GM19023 (cell line): ENCODE results near the gene BCL2L14.
A peak's percentile ranks its signal among the peaks of the same experiment; 100 is the strongest.

Experiments used
- ATAC-seq: cut with Tn5 transposase; IDR thresholded peaks from one replicate; pipeline ENCODE4 v1.9.1; 2021; ENCODE audit warnings: mild to moderate bottlenecking, moderate library complexity; ENCODE audit not compliant: unreplicated experiment

The BCL2L14 gene, protein sequence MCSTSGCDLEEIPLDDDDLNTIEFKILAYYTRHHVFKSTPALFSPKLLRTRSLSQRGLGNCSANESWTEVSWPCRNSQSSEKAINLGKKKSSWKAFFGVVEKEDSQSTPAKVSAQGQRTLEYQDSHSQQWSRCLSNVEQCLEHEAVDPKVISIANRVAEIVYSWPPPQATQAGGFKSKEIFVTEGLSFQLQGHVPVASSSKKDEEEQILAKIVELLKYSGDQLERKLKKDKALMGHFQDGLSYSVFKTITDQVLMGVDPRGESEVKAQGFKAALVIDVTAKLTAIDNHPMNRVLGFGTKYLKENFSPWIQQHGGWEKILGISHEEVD

DNA sequence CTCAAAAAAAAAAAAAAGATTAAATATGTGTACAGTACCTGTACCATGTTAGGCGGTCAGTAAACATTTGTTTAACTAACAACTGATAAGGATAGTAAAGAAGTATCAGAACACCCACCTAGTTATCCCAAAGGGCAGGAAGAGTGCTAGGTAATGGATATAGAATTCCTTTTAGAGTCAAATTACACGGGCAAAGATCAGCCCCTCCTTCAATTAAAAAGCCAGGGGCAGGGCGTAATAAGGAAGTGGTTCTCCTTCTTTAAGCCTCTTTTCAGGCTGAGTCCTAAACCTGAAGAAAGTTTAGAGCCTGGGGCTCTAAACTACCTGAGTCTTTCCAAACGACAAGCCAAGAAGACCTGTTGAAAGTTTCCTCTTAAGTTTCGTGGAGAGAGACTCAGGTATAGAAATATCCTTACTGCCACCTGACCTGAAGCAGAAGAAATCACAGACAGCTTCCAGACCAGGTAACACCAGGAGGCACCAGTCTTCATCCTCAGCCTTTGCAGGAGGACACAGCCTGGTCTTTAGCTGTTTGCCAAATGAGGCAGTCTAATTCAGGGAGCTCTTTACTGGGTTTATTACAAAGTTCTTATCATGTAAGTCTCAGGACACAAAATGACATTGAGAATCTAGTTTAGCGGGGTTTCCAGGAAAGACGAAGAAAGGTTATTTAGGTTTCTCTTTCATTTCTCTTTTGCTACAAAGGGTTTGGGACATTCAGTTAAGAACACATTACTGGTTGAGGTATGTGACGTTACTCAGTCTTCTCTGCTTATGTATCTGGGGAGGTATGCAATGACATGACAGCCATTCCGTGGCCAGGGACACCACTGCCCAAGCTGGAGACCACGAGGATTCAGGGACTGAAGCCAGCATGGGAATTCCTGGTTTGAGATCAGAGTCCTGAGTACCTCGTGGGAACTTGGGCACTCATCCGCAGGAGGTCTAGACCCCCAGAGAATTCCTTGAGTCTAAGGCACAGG, at the start of gene BCL2L14:
Gene BCL2L14 (plus strand): TSS at position 266 of the 983 bp plus-strand sequence. CDS start 8,367 bp downstream, outside the sequence.
- ATAC-seq = peak; percentile 42

DNA sequence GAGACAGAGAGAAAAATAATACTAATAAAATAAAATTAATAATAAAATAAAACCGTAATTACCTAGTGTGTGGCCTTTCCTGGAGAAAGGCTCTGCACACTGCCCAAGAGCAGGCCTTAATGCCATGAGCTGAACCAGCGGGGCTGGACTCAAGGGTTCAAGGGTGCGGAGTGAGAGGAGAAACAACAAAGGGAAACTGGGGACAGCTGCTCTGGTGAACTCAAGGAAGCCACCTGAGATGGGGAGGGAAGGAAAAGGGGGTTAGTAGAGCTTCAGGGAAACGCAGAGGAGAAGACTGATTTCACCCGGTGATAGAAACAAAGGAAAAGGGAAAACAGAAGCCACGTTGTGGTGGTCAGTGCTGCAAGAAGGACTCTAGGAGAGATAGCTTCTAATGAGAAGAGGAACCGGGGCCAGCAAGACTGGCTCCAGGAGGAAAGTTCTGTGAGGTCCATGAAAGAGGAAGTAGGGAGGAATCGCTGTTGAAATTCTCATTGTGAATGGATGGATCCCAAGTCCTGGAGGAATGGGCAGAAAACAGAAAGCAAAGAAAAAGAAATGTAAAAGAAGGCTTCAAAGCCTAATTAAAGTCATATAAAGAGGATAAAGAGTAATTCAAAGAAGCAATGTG, 48.3 kb upstream of the BCL2L14 start:
- no peak for ATAC-seq

DNA sequence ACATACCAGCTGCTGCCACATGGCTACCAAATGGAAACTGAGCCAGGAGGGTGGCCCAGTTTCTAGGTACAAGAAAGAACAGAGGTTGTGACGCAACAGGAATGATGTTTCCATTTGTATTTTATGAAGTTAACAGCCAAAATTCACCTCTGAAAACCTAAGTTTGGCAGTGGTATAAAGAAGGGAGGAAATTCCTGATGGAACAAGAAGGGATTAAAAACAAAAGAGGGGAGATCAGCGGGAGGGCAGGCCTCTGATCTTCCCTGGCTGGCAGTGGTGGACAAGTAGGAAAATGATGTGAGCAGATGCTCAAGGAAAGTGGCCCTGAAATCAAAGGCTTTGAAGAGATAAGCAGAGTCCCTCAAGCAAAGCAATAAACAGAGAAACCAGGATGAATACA, 47.3 kb upstream of the BCL2L14 start:
- ATAC-seq = no peak

DNA sequence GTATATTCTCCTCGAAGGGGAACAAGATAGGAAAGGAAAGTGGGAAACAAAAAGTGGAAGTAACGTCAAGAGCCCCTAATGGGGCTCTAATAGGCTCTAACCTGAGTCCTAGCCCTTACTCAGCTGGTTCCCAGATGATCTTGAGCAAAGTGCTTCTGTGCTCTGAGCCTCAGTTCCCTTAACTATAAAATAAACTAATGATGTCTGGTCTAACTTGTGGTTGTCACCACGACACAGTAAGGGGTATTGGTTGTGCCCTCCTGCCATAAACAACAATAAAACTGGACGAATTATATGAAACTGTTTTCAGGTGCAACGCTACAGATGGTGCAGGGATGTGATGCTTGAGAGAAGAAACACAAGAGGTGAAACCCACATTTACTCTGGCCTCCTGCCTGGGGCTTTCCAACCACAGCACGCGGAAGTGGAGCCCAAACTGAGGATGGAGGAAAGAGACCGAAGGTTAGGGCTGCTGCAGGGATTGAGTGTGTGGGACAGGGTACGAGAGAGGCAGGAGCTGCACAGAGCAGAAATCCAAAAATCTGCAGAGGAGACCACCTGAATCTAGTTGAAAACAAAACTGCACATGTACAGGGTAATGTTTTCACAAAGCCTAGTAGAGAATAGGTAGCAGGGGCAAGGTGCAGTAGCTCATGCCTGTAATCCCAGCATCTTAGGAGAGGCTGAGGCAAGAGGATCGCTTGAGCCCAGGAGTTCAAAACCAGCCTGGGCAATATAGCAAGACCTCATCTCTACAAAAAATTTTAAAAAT, 45.6 kb upstream of the BCL2L14 start:
- peak; percentile 90 for ATAC-seq

DNA sequence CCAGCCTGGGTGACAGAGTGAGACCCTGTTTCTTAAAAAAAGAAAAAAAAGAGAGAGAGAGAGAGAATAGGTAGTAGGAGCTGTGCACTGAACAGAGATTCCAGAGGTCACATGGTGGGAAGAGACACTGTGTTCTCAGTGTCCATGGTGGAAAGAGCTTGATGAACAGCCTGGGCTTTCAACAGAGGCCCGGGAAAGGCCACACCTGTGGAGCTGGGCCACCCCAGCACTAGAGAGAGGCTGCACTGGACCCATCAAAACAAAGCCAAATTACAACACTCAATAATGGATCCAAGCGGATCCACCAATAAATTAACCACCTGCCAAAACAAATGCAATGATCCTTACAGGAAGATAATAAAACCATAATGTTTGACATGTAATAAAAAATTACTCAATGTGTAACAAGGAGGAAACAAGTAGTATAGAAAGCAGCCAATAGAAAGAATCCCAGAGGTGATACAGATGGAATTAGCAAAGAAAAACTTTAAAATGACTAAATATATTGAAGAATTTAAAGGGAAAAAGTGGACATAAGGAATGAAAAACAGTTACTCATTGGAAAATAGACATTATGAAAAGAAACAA, 44.8 kb upstream of the BCL2L14 start:
- ATAC-seq = no peak

DNA sequence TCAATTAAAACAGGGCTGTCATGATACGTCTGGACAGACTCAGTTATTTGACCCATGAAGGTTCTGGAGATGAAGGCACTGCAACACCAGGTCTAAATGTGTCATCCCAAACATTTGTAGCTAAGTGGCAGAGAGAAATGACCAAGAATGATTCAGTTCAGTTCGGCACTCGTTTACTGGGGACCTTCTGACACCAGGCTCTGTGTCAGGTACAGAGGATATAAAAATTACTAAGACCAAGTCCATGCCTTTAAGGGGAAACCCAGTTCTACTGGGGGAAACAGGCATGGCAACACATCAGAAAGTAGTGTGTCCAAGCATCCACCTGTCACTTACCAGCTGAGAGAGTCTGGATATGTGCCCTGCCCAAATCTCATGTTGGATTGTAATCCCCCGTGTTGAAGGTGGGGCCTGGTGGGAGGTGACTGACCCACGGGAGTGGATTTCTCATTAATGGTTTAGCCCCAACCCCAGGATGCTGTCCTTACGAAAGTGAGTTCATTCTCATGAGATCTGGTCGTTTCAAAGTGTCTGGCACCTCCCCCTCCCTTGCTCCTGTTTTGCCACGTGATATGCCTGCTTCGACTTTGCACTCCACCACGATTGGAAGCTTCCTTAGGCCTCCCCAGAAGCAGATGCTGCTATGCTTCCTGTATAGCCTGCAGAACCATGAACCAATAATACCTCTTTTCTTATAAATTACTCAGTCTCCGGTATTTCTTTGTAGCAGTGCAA, 41.9 kb upstream of the BCL2L14 start:
- ATAC-seq = no peak

DNA sequence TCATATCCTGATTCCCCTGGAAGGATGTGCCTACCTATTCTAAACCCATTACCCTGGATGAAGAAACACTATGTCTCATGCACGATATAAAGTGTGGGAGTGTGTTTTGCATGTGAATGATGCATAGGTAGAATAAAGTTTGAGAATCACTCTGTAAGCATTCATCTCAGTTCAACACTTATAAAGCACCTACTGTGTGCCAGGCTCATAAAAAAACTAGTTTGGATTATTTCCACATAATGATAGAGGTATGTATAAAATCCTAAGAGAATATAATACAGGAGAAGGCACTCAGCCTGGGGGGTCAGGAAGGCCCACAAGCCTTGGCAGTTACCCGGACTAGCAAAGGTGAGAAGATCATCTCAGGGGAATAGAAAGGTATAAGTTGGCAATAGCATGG, 41.1 kb upstream of the BCL2L14 start:
- ATAC-seq = no peak

DNA sequence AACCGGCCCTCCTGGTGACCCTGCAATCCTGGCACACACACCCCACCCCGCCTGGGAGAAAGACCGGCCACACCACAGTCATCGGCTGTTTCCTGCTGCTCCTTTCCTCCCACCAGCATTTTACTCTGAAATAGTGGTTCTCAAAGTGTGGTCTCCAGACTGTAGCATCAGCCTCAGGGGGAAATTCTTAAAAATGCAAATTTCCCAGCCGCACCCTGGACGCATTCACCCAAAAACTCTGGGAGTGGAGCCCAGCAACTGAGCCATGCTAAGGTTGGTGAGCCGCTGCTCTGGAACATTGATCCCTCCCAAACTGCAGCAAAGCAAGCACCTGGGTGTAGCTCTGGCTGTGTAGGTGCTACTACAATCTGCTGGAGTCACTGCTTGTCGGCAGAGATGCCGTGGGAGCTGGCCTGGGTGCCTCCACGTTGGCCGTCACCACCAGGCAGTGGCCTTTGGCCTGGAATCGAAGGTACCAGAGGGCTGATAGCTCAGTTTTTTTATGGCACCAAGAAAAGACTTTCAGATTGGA, 38.4 kb upstream of the BCL2L14 start:
- no peak for ATAC-seq

DNA sequence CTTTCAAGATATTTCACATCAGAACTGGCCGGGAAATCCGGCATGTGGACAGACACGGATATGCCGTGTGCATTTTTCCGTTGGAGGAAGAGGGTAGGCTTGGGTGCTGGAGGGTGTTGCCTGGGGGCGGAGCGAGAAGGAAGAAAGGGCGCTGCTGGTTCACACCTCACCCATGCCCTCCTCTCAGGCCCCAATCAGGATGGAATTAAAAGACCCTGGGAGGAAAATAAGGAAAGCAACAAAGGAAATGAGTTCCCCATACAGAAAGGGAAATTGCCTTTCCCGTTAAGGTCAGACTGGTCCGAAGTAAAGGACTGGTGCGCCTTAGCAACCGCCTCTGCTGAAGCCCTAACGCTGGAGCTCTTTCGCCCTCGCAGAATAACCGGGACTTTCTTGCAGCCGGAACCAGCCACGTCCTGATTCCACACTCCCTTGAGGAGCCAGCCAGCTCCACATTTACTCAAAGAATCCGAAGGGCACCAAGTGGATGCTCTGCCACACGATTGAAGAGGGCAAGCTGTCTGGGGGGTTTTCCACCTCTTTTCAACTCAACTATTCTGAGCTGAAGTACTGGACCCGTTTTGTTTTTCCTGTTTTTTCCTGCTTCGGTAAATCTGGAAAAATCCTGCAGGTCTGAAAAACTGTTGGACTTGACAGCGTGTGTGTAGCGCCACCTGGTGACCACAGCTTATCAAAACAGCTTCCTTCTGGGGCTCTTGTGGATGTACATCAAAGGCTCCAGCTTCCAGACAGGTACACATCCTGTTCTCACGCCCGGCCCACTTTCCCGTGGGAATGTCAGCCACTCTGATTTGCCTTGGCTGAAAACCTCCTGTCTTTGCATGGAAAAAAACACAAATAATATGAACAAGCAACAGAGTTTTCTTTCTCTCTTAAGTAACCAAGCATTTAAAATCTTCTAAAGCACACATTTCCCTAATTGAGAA, 37.6 kb upstream of the BCL2L14 start:
- no peak for ATAC-seq

DNA sequence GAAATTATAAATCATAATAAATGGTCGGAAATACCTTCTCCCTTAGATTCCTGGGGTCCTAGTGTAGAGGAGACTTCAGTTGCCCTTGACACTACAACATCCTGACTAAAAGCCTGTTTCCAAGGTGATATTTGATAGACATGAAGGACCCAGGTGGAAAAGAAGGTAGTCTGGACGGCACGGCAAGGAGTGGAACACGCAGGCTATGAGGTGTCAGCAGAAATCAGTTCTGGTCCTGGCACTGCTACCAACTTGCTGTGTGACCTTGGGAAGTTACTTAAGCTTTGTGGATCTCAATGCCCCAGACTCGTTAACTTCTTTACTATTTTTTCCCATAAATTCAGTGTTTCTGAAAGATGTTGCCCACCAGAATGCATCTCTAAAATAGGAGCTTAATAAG, 36.9 kb upstream of the BCL2L14 start:
- no peak for ATAC-seq

DNA sequence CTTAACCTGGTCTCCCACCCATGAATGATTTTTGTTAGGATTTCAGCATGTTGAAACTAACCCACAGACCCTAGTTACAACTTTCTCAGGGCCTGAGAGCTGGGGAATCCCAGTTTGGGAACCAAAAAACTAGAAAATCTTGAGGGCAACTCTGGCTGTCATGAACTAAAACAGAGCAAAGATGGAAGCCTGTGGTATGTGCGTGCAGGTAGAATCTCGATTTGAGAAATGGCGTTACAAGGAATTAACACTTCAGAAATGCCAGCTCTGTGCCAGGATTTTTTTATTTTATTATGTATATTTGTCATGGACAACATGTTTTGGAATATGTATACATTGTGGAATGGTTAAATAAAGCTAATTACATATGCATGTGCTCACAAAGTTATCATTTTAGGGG, 36.4 kb upstream of the BCL2L14 start:
- no peak for ATAC-seq

DNA sequence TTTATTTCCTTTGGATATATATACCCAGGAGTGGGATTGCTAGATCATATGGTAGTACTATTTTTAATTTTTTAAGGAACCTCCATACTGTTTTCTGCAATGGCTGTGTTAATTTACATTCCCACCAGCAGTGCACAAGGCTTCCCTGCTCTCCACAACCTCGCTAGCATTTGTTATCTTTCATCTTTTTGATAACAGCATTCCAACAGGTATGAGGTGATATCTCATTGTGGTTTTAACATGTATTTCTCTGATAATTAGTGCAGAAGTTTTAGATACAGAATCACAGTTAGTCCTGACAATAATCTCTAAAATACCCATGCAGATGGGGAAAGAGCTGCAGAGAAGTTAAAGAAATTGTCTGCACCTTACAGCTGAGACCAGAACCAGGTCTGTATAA, 35.5 kb upstream of the BCL2L14 start:
- ATAC-seq = no peak

DNA sequence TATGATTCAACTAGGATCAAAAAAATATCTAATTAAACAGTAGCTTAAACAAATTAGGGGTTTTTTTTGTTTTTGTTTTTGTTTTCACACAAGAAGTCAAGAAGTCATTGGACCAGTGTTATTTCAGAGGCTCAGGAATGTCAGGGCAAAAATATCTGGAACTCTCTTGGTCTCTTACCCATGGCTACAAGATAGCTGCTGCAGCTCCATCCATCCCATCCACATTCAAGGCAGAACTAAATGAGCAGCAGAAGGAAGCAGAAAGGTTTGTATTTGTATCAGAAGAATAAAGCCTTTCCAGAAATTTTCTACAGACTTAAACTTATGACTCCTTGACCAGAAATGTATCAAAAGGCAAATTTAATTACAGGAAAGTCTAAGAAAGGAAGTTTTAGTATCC, 33.8 kb upstream of the BCL2L14 start:
- no peak for ATAC-seq

DNA sequence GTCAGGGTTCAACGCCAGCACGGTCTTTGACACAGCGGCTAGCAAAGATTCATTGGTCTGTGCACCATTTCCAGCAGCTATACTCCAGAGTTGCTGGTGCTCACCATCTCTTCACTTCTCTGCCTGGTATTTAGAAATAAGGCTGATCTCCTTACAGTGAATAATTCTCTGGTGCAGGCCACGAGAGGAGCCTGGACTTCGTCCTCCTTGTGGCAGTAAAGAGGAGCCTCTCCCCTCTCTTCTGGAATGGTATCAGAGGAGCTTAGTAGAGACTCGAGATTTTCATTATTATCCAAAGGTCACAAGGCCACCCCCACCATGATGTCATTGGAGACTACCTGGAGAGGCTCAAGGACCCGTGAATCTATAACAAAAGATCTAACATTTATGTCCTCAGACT, 30.8 kb upstream of the BCL2L14 start:
- ATAC-seq = no peak

DNA sequence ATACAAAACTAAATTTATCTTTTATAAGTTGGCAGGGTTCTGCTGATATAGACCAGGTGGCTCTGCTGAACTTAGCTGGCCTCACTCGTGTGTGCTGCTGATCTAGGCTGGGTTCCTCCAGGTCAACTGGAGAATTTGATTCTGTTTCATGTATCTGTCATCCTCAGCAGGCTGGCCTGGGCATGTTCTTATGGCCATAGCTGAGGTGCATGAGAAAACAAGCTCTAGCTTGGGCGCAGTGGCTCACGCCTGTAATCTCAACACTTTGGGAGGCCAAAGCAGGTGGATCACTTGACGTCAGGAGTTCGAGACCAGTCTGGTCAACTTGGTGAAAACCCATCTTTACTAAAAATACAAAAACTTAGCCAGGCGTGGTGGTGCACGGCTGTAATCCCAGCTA, 24.3 kb upstream of the BCL2L14 start:
- ATAC-seq = no peak

DNA sequence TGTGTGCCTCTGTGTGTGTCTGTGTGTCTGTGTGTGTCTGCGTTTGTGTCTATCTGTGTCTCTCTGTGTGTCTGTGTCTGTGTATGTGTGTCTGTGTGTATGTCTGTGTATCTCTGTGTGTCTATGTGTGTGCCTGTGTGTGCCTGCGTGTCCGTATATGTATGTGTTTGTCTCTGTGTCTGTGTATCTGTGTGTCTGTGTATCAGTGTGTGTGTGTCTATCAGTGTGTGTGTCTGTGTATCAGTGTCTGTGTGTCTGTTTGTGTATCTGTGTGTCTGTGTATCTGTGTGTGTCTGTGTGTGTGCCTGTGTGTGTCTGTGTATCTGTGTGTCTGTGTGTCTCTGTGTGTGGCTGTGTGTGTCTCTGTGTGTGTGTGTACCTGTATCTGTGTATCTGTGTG, 23.1 kb upstream of the BCL2L14 start:
- no peak for ATAC-seq

DNA sequence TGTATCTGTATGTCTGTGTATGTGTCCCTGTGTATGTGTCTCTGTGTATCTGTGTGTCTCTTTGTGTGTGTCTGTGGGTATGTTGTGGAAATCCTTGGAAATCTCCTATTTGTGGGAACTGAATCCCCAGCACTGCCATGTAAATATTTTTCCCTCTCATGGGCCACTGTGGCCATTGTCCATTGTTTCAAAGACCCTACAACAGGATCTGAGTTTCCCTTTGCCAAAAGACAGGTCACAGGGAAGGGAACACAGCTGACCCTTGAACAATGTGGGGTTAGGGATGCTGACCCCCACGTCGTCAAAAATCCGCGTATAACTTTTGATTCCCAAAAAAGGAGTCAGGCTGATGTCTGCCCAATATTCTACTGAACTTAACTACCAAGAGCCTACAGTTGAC, 22.5 kb upstream of the BCL2L14 start:
- ATAC-seq = no peak

DNA sequence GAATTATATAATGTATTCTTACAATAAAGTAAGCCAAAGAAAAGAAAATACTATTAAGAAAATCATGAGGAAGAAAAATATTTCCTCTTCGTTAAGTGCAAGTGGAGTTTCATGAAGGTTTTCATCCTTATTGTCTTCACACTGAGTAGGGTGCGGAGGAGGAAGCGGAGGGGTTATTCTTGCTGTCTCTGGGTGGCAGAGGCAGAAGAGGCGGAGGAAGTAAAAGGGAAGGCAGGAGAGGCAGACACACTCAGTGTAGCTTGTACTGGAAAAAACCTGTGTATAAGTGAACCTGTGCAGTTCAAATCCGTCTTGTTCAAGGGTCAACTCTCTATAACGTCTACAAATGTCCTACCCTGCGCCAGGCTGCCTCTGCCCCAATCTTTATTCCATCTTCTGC, 22.0 kb upstream of the BCL2L14 start:
- no peak for ATAC-seq
